ENCODE measurements around the gene ACP2.

Gene ACP2, protein sequence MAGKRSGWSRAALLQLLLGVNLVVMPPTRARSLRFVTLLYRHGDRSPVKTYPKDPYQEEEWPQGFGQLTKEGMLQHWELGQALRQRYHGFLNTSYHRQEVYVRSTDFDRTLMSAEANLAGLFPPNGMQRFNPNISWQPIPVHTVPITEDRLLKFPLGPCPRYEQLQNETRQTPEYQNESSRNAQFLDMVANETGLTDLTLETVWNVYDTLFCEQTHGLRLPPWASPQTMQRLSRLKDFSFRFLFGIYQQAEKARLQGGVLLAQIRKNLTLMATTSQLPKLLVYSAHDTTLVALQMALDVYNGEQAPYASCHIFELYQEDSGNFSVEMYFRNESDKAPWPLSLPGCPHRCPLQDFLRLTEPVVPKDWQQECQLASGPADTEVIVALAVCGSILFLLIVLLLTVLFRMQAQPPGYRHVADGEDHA
- total RNA-seq = 12.7 to 39.2 (median 17.4) reads per million in 3 experiments

DNA sequence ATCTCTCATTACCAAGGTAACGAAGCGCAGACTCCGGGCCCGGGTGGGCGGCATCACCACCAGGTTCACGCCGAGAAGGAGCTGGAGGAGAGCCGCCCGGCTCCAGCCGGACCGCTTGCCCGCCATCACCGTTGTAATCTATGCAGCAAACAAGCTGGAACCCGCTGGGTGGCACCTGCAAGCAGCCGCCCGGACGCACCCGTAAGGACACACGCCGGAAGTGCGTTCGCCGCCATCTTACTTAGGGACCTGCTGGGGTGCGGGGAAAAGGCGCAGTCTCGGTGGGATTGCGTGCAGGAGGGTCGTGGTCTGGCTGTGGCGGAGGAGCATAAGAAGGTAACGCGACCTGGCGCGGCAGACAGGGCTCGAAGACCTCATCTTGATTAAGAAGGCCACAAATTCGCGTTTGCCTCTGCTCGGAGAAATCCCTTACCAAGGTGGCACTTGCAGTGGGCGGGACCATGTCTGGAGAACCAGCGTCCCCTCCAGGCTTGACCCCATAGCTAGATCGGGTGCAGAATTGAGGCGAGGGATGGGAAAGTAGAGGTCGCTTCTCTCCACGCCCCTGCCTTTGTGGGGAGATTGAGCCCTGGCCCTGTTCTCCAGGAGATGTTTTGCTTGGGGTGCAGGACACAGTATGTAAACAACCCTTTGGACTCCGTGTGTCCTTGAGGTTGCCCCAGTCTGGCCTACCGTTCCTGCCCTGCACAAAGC is at the start of gene ACP2:
Gene ACP2, minus strand, starts transcription at position 151 of the 714 bp plus-strand sequence. Its CDS starts 25 bp downstream, at position 126.
- peak; percentile 84 for DNase-seq

DNA sequence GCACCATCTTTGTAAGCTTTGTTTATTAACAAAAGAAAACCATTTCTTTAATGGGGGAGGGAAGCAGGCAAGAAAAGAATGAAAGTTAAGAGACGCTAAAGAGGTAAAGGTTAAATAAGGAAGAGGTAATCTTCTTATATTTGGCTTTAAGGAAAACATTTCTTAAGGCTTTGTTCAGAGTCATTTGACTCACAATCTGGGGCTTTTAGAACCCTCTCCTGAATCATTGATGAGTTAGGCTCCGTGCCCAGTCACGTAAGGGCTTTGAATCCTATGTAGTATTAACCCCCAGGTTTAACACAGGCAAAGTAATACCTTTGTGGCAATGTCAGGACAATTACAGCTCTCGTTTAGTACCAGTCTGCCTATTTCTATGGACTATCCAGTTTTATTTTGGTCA is 47.4 kb upstream of the ACP2 start:
- no peak for DNase-seq

DNA sequence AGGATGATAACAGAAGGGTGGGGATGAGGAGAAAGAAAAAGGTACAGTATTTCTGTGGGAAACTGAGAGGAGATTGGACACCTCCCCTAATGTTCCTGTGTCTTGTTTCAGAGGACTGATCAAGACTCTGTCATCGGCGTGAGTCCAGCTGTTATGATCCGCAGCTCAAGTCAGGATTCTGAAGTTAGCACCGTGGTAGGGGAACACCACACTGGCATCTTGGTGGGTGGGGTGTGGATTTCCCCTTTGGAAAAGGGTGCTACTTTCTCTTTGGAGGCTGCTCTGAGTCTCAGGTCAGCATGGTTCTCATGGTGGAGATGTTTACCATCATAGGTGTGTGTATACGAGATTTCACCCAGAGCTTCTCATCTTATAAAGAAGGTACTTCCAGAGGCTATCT is 46.8 kb upstream of the ACP2 start:
- DNase-seq = no peak

DNA sequence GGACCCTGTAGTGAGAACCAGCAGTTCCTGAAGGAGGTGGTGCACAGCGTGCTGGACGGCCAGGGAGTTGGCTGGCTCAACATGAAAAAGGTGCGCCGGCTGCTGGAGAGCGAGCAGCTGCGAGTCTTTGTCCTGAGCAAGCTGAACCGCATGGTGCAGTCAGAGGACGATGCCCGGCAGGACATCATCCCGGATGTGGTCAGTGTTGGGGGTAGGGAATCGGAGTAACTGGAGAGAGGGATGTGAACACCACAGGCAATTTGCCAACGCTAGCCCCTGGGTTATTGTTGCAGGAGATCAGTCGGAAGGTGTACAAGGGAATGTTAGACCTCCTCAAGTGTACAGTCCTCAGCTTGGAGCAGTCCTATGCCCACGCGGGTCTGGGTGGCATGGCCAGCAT is 41.2 kb upstream of the ACP2 start:
- no peak for DNase-seq

DNA sequence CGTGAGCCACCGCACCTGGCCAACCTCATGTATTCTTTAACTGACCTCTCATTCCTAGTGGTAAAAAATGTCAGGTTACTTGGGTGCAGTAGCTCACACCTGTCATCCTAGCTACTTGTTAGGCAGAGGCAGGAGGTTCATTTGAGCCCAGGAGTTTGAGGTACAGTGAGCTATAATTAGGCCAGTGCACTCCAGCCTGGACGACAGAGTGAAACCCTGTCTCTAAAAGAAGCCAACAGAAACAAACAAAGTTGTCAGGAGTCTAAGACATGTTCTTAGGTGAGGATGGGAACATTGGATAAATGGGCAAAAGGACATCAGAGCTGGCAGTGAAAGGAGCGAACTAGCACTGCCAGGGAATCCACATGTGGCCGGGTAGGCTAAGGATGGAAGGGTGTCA is 39.5 kb upstream of the ACP2 start:
- no peak for DNase-seq

DNA sequence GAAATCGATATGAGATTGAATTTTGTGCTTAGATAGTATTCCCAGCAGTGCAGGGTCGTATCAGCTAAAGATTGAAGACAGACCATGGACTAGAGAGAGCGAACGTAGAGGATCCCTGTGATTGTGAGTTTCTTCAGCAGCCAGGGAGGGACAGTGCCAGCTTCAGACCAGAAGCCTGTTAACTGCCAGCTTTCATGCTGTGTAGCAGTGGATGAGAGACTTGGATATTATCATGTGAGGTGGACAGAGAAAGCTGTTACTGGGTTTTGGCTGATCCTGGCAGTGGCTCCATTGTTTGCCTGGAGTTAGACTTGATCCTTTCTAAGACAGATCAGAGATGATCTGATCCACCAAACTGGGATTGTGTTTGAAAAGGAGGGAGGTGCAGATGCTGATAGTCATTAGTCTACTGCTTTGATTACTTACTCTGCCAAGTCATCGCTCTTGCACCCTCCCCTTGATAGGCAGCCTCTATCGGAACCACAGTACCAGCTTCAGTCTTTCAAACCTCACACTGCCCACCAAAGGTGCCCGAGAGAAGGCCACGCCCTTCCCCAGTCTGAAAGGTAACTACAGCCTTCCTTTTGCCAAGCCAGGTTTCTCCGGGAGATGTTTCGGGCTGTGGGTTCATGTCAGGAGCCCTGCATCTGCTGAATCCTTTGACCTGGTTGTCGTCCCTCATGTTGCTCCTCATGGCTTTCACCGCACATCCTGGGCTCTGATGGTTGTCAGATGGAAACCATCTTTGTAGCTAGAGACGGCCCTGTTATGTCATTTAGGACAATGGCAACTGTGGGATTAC is 37.6 kb upstream of the ACP2 start:
- no peak for DNase-seq

DNA sequence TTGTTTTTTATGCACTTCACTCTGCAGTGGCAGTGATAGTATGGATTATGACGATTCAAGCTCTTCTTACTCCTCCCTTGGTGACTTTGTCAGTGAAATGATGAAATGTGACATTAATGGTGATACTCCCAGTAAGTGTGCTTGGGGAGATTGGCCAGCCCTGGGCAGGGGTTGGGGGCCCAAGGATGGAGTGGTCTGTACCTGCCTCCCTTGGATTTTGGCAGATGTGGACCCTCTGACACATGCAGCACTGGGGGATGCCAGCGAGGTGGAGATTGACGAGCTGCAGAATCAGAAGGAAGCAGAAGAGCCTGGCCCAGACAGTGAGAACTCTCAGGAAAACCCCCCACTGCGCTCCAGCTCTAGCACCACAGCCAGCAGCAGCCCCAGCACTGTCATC is 35.5 kb upstream of the ACP2 start:
- DNase-seq = no peak

DNA sequence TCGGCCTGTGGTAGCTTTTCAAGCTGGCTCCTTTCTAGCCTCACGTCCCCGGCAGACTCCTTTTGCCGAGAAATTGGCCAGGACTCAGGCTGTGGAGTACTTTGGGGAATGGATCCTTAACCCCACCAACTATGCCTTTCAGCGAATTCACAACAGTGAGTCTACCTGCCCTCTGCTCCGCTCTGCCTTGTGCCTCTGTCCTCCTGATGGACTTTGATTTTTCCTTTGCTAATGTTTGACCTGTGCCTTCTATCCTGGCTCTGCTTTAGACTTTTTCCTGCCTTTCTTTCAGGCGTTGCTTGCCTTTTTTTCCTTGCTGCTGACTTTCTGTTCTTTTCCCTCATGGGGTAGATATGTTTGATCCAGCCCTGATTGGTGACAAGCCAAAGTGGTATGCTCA is 33.8 kb upstream of the ACP2 start:
- DNase-seq = no peak

DNA sequence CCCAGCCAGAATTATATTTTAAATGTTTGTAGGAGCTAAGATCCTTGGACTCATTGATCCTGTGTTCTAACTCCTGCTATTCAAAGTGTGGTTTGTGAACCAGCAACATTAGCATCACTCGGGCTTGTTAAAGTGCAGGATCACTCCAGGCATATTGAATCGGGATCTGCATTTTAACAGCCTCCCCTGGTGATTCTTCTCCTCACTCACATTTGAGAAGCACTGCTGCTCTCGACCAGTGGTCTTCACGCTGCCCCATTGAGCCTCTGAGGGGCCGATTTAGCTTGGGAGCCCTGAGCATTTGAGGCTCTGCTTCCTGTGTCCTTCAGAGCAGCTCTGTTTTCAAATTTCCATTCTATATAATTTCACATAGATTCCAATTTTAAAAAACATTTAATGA is 32.2 kb upstream of the ACP2 start:
- no peak for DNase-seq

DNA sequence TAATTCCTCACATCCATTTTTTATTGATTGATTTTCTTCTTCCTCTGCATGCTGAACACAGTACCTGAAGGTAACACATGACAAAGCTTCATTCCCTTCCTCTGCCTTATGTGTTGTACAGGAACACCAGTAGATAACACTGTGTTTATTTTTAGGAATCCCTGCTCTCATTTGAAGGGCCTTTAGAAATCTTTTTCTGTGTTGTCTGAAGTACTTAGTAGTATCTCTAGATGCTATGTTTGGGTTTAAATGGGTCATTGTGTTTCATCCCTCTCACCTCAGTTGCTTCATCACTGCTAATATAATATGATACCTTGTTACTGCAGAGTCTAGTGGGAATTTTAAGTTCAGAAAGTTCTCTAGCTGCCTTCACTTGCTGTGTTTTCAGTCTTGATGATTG is 31.5 kb upstream of the ACP2 start:
- no peak for DNase-seq

DNA sequence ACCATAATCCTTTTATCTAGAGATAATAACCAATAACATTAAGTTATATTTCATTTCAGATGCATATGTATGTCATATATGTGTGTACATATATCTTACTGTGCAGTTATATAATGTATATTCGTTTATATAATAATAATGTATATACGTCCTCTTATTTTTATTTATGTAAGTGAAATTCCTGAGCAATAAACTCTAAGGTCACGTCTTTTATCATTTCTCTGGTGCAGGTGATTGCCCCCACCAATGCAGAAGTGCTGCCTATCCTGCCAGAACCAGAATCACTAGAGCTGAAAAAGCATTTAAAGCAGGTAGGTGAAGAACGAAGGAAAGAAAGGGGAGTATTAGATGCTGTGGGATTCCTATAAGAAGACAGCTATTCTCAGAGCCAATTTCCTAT is 30.2 kb upstream of the ACP2 start:
- DNase-seq = no peak

DNA sequence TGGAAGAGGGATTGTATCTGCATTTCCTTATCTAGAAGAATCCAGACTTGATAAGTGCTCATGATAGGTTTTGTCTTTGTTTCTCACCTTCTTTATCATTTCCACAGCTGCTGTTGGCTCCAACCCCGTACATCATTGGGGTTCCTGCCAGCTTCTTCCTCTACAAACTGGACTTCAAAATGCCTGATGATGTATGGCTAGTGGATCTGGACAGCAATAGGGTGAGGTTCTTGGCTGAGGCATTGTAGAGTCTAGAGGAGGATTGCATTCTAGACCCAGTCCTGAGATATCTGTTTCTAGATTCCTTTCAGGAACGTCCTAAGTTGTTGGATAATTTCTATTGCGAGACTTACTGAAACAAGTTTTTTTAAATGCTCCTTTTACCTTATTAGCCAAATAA is 29.4 kb upstream of the ACP2 start:
- no peak for DNase-seq

DNA sequence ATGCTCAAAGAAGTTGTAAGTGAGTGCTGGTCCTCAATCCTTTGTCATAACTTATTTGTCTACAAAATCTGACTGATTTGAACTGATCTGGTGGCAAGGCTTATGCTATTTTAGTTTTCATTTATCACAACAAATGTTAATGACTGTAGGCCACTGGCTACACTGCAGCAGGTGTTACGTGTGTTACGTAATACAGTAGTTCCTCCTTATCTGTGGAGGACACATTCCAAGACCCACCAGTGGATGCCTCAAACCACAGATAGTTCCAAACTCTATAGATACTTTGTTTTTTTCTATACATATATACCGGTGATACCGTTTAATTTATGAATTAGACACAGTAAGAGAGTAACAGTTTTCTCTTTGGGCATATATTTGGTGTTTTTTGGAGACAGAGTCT is 28.3 kb upstream of the ACP2 start:
- no peak for DNase-seq

DNA sequence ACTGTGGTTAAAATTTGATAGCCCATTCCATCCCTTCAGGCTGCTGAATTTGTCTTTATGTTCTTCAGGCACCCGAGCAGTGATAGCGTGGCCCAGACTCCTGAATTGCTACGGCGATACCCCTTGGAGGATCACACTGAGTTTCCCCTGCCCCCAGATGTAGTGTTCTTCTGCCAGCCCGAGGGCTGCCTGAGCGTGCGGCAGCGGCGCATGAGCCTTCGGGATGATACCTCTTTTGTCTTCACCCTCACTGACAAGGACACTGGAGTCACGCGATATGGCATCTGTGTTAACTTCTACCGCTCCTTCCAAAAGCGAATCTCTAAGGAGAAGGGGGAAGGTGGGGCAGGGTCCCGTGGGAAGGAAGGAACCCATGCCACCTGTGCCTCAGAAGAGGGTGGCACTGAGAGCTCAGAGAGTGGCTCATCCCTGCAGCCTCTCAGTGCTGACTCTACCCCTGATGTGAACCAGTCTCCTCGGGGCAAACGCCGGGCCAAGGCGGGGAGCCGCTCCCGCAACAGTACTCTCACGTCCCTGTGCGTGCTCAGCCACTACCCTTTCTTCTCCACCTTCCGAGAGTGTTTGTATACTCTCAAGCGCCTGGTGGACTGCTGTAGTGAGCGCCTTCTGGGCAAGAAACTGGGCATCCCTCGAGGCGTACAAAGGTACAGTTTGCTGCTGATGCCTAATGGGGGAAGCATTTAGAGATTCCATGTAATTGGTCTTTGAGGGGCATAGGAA is 26.1 kb upstream of the ACP2 start:
- DNase-seq = no peak

DNA sequence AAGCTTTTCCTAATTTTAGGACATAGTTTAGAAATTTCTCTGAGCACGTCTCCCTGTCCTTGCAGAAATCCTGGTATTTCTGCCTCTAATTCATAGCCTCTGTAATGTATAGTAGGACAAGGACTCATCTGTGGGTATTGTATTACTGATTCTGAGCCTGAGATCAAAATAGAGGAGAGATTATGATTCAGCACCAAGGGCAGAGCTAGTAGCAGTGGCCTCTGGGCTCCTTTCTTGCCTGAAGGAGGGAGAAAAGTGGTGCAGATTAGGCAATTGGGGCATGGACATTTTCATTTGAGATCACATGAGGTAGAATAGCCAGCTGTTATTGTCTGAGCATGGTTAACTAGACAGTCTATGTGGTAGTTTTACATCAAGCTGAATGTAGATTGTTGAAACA is 24.1 kb upstream of the ACP2 start:
- DNase-seq = no peak

DNA sequence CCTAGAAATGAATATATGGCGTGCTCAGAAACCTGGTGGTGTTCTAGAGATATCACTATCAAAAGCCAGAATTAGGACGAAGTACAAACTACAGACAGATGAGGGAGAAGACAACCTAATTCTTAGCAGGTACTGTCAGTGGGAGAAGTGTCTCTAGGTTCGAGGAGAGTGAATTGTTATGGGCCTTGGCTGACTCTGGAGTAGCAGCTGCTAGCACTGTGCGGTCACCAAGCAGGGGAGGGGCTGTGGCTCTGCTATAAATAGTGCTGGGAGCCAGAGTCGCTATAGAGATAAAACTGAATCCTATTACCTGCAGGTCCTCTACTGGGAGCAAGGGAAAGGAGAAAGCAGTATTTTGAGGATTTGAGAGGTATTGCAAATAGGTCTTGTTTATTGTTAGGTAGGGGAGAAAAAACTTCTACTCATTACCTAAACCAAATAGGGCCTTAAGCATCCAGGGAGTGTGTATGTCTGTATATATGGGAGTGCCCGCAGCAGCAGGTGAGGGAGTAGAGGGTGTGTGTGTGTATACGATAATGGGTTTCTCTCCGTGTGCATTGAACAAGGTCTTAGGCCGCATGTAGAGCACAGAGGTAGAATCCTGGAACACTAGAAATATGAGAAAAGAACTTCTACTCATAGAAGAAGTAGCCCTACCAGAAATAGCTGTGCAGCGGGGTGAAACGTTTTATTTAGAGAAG is 23.5 kb upstream of the ACP2 start:
- no peak for DNase-seq

DNA sequence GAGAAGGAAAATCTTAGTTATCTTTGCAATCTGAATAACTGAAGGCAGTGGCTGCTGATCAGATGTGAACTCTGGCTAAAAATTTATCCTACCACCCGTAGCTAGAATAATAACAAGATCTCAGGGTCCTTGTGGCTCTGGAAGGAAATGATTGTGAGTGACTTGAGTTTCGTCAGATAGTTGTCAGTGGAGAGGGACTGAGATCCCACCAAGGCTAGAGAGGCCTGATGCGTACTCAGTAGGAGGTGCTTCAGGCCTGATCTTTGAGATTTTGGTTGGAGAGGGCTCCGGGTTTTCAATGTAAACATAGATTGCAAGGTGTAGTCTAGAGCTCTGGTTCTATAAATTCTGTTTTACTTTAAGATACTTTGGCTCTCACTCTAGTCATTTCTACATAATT is 22.7 kb upstream of the ACP2 start:
- DNase-seq = no peak

DNA sequence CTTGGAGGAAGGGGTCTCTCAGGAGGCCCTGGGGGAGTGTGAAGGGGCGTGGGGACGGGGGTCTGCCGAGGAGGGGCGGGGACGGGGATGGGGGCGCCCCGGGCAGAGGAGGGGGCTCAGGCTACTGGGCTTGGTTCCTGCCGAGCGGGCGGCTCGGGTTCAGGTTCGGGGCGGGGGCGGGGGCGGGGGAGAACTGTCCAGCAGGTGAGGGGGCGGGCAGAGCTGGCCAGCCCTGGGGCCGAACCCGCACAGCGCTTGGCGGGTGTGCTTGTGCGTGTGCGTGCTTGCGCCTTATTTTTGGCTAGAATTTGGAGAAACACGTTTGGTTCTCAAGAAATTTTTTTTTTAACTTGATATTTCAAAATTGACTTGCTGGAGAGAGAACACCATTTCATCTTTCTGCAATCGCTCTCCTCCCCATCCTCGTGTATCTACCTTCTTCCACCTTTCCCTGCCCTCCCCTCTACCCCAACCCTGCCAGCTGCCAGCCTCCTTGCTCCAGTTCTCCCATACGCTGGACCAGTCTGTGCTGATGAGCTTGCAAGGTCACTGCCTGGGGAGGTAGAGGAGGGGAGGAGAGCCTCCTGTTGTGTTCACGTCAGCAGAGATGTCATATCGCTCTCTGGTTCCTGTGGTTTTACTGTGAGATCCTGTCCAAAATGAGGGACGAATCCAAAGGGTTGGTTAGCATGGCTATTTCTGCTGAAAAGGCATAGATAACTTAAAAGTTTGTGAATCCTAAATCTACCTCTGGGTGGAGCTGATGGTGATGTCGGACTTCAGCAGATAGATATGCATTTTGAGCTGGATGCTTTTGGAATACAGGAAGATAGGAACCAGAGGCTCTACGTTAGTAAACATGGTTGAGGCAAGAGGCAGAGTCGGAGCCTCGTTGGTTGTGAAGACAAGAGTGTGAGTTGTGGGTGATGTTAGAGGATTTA is 22.0 kb upstream of the ACP2 start:
- peak; percentile 42 for DNase-seq

DNA sequence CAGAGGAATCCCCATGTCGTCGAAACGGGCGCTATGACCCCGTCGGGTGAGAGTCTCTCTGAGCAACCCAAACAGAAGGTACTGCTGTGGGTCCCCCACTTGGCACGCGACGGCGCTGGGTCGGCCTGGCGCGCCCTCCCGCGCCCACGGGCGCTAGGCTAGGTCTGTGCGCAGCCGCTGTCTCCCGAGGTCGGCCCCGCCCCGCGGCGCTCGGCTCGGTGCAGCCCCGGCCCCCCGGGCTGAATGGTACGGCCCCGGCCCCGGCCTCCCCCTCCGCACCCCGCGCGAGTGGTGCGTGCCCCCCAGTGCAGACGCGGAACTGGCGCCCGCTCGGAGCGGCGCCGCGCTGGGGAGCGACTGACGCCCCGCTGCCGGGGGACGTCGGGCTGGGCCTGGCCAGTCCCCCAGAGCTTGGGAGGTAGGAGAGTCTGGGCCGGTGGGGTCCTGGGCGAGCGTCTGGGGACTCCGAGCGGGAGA is 21.3 kb upstream of the ACP2 start, which contains the start of gene MADD:
Gene MADD, plus strand, starts transcription at position 305 of the 477 bp plus-strand sequence.
- DNase-seq = peak; percentile 89

DNA sequence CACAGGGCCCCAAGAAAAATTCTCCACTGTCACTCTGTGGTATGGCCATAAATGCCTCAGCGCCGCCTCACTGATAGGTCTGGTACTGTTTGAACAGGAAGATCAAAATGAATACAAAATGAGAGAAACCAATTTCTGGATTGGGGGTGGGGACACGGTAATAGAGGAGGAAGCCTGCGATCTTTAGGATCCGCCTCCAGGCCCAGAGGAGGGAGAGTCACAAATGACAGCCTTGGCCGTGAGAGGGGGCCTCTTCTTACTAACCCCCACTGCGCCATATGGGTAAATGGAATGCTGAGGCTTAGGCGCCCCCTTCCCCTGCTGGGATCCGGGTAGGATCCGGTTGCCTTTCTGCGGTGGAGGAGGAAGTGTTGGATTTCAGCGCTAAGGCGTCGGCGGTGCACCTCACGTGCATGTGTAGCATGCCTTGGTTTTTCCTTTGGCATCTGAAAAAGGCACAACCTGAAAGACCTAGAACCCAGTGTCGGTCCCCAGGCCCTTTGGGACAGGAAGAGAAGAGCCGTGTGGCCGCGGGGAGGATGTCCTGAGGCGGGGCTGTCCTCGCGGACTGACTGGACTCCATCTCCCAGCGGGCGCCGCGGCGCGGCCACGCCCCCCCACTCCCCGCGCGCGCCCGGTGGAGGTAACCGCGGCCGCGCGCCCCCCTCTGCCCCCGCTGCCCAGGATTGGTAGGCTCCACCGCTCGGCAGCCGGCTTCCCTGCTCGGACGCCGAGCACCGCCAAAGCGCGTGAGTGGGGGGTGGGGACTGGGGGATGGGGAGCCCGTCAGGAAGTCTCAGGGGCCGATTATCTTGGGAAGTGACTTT is 20.6 kb upstream of the ACP2 start:
- peak; percentile 84 for DNase-seq
